ENCODE data around the gene CPNE1.
"Not testable (repeated sequence)": the region's sequence is repeated elsewhere in the genome, so short reads cannot be mapped to it uniquely, and the experiment has no call there.

The CPNE1 gene

DNA sequence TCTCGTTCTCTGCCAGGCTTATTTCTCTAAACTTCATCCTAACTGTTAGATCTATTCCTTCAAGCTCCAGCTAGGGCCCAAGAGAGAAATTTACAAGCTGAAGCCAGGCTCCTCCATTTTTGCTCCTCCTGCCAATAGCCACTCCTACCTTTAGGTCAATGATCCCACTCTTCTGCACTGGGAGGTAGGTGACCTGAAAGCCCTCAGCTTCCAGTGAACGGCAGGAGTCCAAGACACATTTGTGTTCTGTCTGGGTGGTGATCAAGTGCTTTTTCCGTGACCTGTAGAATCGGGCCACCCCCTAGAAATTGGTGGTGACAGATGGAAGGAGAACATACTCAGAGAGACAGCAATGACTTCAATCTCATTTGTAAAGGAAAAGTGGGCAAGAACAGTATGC is 25.6 kb upstream of the CPNE1 start:
- DNase-seq (ENCODE audit: extremely low read depth, low read depth): no peak
- TF ChIP-seq, protein P1, sequence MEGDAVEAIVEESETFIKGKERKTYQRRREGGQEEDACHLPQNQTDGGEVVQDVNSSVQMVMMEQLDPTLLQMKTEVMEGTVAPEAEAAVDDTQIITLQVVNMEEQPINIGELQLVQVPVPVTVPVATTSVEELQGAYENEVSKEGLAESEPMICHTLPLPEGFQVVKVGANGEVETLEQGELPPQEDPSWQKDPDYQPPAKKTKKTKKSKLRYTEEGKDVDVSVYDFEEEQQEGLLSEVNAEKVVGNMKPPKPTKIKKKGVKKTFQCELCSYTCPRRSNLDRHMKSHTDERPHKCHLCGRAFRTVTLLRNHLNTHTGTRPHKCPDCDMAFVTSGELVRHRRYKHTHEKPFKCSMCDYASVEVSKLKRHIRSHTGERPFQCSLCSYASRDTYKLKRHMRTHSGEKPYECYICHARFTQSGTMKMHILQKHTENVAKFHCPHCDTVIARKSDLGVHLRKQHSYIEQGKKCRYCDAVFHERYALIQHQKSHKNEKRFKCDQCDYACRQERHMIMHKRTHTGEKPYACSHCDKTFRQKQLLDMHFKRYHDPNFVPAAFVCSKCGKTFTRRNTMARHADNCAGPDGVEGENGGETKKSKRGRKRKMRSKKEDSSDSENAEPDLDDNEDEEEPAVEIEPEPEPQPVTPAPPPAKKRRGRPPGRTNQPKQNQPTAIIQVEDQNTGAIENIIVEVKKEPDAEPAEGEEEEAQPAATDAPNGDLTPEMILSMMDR (IDR thresholded peaks at IDR 0.05; ENCODE audit: low read depth, low read length, missing control alignments): no peak
- H3K4me3 ChIP-seq (replicated peaks; ENCODE audit: low read depth, low read length): no peak overlapping the region

DNA sequence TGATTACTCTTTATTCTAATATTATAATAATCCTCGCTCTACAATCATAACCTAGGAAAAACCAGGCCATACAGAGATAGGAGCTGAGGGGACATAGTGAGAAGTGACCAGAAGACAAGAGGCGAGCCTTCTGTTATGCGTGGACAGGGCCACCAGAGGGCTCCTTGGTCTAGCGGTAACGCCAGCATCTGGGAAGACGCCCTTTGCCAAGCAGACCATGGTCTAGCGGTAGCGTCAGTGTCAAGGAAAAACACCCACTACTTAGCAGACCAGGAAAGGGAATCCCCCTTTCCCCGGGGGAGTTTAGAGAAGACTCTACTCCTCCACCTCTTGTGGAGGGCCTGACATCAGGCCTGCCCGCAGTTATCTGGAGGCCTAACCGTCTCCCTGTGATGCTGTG is 22.2 kb upstream of the CPNE1 start:
- not testable (repeated sequence) for DNase-seq (ENCODE audit: extremely low read depth, low read depth); H3K4me3 ChIP-seq (replicated peaks; ENCODE audit: low read depth, low read length)

DNA sequence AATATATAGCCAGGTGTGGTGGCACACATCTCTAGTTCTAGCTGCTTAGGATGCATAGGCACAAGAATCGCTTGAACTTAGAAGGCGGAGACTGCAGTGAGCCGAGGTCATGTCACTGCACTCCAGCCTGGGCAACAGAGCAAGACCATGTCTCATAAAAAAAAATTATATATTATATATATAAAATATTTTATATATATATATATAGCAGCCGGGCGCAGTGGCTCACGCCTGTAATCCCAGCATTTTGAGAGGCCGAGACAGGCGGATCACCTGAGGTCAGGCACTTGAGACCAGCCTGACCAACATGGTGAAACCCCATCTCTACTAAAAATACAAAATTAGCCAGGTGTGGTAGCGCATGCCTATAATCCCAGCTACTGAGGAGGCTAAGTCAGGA is 20.7 kb upstream of the CPNE1 start:
- not testable (repeated sequence) for DNase-seq (ENCODE audit: extremely low read depth, low read depth); H3K4me3 ChIP-seq (replicated peaks; ENCODE audit: low read depth, low read length)

DNA sequence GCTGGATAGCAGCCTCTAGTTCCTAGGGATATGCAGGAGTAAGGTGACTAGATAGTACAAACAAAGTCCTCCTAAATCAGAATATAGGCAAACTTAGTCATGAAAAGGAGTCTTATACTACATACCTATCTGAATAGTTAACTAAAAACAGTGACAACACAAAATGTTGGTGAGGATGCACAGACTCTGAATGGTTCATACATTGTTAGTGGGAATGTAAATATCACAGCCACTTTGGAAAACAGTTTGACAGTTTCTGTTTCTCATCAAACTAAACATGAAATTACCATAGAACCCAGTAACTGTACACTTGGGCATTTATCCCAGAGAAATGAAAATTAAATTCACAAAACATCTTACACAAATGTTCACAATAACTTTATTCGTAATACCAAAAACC is 17.3 kb upstream of the CPNE1 start:
- TF ChIP-seq, protein P1 (IDR thresholded peaks at IDR 0.05; ENCODE audit: low read depth, low read length, missing control alignments): no peak
- H3K4me3 ChIP-seq (replicated peaks; ENCODE audit: low read depth, low read length): no peak overlapping the region
- DNase-seq (ENCODE audit: extremely low read depth, low read depth): no peak

DNA sequence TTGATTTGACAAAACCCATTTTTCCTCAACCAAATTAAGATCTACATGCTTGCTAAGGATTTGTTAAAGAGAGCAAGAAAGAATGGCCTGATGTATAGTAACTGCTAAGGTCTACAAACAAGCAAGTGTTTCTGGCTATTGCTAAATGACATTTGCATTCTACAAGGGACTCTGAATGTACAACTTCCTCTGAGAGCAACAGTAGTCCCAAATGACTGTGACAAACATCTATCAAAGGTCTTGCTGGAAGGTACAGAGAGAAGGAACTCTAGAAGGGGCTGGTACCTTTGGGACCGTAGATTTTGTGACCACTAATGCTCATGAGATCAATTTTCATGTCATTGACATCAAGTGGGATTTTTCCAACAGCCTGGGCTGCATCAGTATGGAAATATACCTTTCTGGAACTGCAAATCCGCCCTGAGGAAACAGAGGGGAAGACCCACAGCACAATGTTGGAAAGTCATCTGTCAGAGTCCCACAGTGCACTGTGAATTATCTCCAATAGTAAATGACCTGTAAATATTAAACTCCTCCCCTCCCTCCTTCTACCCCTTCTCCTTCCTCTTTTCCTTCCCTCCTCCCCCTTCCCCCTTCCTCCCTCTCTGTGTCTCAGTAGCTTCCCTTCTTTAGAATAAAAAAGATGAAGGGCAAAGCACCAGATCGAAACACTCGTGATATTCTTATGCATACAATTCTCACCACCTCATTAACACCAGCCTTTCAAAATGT is 15.9 kb upstream of the CPNE1 start:
- no peak for DNase-seq (ENCODE audit: extremely low read depth, low read depth)
- H3K4me3 ChIP-seq (replicated peaks; ENCODE audit: low read depth, low read length): no peak overlapping the region
- TF ChIP-seq, protein P1 (IDR thresholded peaks at IDR 0.05; ENCODE audit: low read depth, low read length, missing control alignments): no peak

DNA sequence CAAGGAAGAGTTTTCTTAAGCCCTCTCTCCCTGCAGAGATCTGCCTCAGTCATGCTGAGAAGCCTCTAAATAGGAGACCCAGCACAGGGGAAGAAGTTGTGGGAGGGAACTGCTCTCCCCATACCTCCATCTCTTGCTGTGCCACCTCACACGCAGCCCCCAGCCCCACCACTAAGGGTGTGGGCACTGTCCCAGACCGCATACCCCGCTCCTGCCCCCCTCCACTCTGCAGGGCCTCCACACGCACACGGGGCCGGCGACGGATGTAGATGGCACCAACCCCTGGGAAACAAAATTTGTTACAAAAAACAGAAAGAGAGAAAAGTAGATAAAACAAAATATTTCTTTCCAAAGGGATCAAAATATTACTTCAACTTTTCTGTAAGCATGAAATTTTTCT is 10.2 kb upstream of the CPNE1 start:
- H3K4me3 ChIP-seq (replicated peaks; ENCODE audit: low read depth, low read length): no peak overlapping the region
- no peak for DNase-seq (ENCODE audit: extremely low read depth, low read depth)
- TF ChIP-seq, protein P1 (IDR thresholded peaks at IDR 0.05; ENCODE audit: low read depth, low read length, missing control alignments): no peak

DNA sequence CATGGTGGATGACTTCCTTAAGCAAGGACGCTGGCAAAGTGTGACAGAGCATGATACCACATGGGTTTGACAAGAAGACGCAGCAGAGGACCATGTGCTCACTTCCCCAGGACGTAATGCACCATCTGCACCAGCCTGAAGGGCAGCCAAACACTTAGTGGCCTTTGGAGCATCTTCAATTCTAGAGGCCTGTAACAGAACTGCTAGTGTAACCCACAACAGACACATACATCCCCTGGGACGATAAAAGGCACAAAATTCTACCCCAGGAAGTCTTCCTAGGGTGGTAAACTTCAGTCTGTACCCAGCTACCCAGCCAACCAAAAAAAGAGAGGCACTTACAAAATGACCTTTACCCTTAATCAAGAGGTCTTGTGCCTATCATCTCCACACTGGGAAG is 9.2 kb upstream of the CPNE1 start:
- H3K4me3 ChIP-seq (replicated peaks; ENCODE audit: low read depth, low read length): no peak overlapping the region
- TF ChIP-seq, protein P1 (IDR thresholded peaks at IDR 0.05; ENCODE audit: low read depth, low read length, missing control alignments): no peak
- DNase-seq (ENCODE audit: extremely low read depth, low read depth): no peak

DNA sequence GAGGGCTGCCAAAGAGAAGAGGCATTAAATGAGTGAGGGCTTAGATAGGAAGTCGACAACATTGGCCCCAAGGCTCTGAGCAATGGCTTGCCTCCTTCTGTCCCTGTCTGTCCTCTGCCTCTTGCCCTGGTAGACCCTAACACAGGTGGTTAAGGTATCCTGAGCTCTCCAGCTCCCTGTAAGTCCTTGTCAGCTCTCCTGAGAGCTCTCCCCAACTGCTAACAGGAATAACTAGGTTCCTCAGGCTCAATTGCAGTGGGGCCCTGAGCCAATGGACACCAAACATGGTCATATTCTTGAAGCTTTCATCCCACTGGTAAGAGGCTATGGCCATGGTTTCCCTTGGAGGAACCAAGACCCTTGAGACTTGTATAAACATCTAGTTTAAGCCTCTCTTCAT is 5.0 kb upstream of the CPNE1 start:
- no peak for DNase-seq (ENCODE audit: extremely low read depth, low read depth)
- TF ChIP-seq, protein P1 (IDR thresholded peaks at IDR 0.05; ENCODE audit: low read depth, low read length, missing control alignments): no peak
- H3K4me3 ChIP-seq (replicated peaks; ENCODE audit: low read depth, low read length): no peak overlapping the region

Data from HFF-Myc (cell line).